Liver (tissue), 3 donors: ENCODE results near the gene ZCCHC4.

Experiments used
- FOXA1 ChIP-seq: IDR thresholded peaks from 2 replicates; pipeline ENCODE4 v1.6.1; 2016; ENCODE audit warnings: antibody characterized with exemption
- GABPA ChIP-seq, 2 donors: IDR thresholded peaks in 1 of 2; conservative IDR thresholded peaks in 1 of 2; 2 replicates each; pipeline ENCODE4 v1.6.1; 2016; ENCODE audit warnings: antibody characterized with exemption in 2 of 2, mild to moderate bottlenecking in 1 of 2, moderate library complexity in 1 of 2
- HNF4G ChIP-seq: IDR thresholded peaks from 2 replicates; pipeline ENCODE4 v1.6.1; 2016; ENCODE audit warnings: antibody characterized with exemption
- MAX ChIP-seq: IDR thresholded peaks from 2 replicates; pipeline ENCODE4 v1.6.1; 2016; ENCODE audit warnings: antibody characterized with exemption
- RXRA ChIP-seq, 2 donors: IDR thresholded peaks; 2 replicates each; pipeline ENCODE4 v1.6.1; 2017 to 2018; ENCODE audit warnings: antibody characterized with exemption in 2 of 2, mild to moderate bottlenecking in 1 of 2
- SP1 ChIP-seq: IDR thresholded peaks from 2 replicates; pipeline ENCODE4 v1.6.1; 2018; ENCODE audit warnings: antibody characterized with exemption, mild to moderate bottlenecking
- TAF1 ChIP-seq: conservative IDR thresholded peaks from 2 replicates; pipeline ENCODE4 v1.6.1; 2016; ENCODE audit warnings: antibody characterized with exemption, mild to moderate bottlenecking
- YY1 ChIP-seq: IDR thresholded peaks from 2 replicates; pipeline ENCODE4 v1.6.1; 2016; ENCODE audit warnings: antibody characterized with exemption, mild to moderate bottlenecking
- TF ChIP-seq, protein P1 (sequence below): fragments of 150-350 bp; IDR thresholded peaks from 2 replicates; pipeline ENCODE4 v1.5.1; 2017; ENCODE audit warnings: improper control_type of control experiment, low read depth, low read length; ENCODE audit not compliant: missing input control
- TF ChIP-seq, protein P2 (sequence below): IDR thresholded peaks from 2 replicates; pipeline ENCODE4 v1.6.1; 2016; ENCODE audit warnings: antibody characterized with exemption, mild to moderate bottlenecking
- donor health status: healthy.
- donor health status: healthy.

DNA sequence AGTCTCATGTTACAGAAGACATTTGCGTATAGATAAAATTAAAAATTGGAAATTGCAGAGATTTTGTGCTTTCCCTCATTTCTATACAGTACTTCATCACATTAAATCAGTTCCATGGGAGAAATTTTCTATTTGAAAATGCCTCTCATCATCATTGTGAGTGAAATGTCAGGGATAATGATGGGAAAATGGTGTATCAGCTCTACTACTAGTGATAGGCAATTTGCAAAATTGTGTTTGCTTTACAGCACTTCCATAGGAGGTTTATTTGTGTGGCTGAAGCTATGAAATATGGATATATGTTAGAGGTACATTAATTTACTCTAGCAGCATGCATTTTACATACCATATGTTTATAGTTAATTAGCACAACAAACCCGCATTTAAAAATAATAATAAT lies 43.5 kb downstream of the ZCCHC4 start:
- TF ChIP-seq, protein P1, sequence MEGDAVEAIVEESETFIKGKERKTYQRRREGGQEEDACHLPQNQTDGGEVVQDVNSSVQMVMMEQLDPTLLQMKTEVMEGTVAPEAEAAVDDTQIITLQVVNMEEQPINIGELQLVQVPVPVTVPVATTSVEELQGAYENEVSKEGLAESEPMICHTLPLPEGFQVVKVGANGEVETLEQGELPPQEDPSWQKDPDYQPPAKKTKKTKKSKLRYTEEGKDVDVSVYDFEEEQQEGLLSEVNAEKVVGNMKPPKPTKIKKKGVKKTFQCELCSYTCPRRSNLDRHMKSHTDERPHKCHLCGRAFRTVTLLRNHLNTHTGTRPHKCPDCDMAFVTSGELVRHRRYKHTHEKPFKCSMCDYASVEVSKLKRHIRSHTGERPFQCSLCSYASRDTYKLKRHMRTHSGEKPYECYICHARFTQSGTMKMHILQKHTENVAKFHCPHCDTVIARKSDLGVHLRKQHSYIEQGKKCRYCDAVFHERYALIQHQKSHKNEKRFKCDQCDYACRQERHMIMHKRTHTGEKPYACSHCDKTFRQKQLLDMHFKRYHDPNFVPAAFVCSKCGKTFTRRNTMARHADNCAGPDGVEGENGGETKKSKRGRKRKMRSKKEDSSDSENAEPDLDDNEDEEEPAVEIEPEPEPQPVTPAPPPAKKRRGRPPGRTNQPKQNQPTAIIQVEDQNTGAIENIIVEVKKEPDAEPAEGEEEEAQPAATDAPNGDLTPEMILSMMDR = no peak
- TF ChIP-seq YY1 (no peak), RXRA (IDR thresholded peaks at IDR 0.05) (no peak), MAX (no peak), FOXA1 (no peak), GABPA (IDR thresholded peaks at IDR 0.05 in 1 of 2, conservative IDR thresholded peaks at IDR 0.05 in 1 of 2) (no peak), TAF1 (no peak), SP1 (no peak), HNF4G (no peak)
- TF ChIP-seq, protein P2, sequence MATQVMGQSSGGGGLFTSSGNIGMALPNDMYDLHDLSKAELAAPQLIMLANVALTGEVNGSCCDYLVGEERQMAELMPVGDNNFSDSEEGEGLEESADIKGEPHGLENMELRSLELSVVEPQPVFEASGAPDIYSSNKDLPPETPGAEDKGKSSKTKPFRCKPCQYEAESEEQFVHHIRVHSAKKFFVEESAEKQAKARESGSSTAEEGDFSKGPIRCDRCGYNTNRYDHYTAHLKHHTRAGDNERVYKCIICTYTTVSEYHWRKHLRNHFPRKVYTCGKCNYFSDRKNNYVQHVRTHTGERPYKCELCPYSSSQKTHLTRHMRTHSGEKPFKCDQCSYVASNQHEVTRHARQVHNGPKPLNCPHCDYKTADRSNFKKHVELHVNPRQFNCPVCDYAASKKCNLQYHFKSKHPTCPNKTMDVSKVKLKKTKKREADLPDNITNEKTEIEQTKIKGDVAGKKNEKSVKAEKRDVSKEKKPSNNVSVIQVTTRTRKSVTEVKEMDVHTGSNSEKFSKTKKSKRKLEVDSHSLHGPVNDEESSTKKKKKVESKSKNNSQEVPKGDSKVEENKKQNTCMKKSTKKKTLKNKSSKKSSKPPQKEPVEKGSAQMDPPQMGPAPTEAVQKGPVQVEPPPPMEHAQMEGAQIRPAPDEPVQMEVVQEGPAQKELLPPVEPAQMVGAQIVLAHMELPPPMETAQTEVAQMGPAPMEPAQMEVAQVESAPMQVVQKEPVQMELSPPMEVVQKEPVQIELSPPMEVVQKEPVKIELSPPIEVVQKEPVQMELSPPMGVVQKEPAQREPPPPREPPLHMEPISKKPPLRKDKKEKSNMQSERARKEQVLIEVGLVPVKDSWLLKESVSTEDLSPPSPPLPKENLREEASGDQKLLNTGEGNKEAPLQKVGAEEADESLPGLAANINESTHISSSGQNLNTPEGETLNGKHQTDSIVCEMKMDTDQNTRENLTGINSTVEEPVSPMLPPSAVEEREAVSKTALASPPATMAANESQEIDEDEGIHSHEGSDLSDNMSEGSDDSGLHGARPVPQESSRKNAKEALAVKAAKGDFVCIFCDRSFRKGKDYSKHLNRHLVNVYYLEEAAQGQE = no peak
